Right lobe of liver (tissue), 4 donors: Measurements from ENCODE around the gene FLNA.

ENCODE experiments used
- POLR2A ChIP-seq: fragments of 450-650 bp; IDR thresholded peaks from one replicate; pipeline ENCODE4 v1.6.1; 2017; ENCODE audit warnings: antibody characterized with exemption, mild to moderate bottlenecking
- TF ChIP-seq, protein P1 (sequence below), 4 donors: fragments of 200-600 bp in 3 of 4; fragments of 450-650 bp in 1 of 4; IDR thresholded peaks; one replicate each; pipeline versions ENCODE4 v1.5.1 to v1.8.0; 2016 to 2022; ENCODE audit warnings: antibody characterized with exemption in 4 of 4, mild to moderate bottlenecking in 2 of 4
- donor health status: DM: no; HTN: no; CAD: no.
- donor health status: DM: no; HTN: no; CAD: no.
- donor health status: DM: no; HTN: yes; CAD: no.

DNA sequence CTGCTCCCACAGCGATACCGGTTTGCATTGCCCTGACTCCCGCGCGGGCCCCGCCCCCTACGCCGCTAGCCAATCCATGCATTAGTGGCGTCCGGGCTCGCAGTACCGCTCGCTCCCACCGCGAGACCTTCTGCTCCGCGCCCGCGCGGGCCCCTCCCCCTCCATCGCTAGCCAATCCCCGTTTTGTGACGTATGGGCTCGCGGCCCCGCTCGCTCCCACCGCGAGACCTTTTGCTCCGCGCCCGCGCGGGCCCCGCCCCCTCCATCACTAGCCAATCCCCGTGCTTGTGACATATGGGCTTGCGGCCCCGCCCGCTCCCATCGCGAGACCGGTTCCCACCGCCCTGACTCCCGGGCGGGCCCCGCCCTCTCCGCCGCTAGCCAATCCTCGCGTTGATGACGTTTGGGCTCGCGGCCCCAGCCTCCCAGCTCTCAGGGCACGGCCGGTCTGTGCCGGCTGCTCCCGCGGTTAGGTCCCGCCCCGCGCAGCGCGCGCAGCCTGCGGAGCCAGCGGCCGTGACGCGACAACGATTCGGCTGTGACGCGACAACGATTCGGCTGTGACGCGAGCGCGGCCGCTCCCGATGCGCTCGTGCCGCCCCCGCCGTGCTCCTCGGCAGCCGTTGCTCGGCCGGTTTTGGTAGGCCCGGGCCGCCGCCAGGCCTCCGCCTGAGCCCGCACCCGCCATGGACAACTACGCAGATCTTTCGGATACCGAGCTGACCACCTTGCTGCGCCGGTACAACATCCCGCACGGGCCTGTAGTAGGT lies 4.5 kb upstream of the FLNA start, which contains the start of gene EMD:
- peak; percentile 69 for TF ChIP-seq POLR2A
- TF ChIP-seq, protein P1, sequence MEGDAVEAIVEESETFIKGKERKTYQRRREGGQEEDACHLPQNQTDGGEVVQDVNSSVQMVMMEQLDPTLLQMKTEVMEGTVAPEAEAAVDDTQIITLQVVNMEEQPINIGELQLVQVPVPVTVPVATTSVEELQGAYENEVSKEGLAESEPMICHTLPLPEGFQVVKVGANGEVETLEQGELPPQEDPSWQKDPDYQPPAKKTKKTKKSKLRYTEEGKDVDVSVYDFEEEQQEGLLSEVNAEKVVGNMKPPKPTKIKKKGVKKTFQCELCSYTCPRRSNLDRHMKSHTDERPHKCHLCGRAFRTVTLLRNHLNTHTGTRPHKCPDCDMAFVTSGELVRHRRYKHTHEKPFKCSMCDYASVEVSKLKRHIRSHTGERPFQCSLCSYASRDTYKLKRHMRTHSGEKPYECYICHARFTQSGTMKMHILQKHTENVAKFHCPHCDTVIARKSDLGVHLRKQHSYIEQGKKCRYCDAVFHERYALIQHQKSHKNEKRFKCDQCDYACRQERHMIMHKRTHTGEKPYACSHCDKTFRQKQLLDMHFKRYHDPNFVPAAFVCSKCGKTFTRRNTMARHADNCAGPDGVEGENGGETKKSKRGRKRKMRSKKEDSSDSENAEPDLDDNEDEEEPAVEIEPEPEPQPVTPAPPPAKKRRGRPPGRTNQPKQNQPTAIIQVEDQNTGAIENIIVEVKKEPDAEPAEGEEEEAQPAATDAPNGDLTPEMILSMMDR (IDR thresholded peaks at IDR 0.05), result peak in 1 of 4 donors; percentile 11
